AG09309 (cell line): ENCODE data around the gene MB.

Experiments used
- DNase-seq: peaks from one replicate; pipeline ENCODE4 v3.0.0-alpha.2; 2010; ENCODE audit warnings: low read depth
- H3K4me3 ChIP-seq: 2 replicates; pipeline ENCODE4 v1.5.1; 2011; ENCODE audit warnings: mild to moderate bottlenecking, low read depth, low read length, moderate library complexity; ENCODE audit not compliant: control insufficient read depth
- CTCF ChIP-seq: IDR thresholded peaks from 2 replicates; pipeline ENCODE4 v1.5.1; 2011; ENCODE audit warnings: mild to moderate bottlenecking, low read depth, low read length, inconsistent platforms; ENCODE audit not compliant: insufficient read depth, control insufficient read depth; ENCODE audit errors: missing control alignments

Gene MB

GRCh38 chr22:35593071-35593890 is 23.8 kb downstream of the MB start:
- TF ChIP-seq CTCF = no peak
- no peak for DNase-seq
- no peak overlapping the region for H3K4me3 ChIP-seq

DNA sequence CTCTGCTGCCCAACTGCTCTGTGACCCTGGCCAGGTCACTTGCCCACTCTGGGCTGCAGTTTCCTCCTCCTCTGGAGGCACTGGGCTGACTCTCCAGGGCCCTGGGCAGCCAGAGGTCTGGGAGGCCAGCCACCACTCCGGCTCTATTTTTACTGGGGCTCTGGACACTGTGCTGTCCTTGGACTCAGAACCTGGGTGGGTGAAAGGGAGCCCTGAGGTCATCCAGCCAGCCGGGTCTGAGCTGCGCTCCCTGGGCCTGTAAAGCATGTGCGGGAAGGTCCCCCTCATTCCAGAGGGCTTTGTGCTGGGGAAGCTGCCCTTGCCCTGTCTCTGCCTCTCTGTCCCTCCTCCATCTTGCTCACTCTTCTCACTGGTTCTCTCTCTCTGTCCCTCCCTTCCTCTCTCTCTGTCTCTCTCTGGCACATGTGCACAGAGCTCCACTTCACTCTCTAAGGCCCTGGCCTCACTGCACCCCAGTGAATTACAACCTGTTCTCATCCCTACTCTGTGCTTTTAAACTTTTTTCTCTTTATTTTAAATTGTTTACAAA is 24.6 kb downstream of the MB start:
- H3K4me3 ChIP-seq = no peak overlapping the region
- TF ChIP-seq CTCF = no peak
- no peak for DNase-seq

- no peak for DNase-seq
- TF ChIP-seq CTCF = no peak
- no peak overlapping the region for H3K4me3 ChIP-seq
These were observed 25.3 kb downstream of the MB start for GRCh38 chr22:35591714-35592417.

DNA sequence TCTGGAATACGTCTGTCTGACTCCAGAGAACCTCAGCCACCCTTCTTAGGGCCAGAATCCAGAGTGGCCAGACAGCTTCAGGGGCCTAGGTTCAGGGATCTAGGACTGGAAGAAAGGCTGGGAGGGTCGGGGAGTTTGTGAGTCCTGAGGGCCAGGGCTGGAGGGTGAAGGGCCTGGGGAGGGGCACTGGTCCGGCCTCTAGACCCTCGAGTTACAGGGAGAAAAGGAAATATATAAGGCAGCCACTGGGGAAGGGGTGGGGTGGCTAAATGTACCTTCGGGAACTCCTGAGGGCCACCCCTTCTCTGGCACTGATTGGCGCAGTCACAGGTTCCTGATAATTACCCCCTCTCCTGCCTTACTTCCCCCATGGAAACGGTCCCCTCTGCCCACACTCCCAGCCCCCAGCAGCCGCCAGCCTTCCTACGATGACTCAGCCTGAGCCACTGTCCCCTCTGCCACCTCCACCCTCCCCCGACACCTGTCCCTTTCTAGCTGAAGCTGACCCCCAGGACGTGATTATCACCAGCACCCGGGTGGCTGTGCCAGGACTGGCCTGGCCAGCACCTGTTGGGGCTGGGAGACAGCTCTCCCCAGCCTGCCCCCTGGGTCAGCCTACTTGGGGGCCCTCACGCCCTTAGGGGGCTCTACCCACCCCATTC is 26.4 kb downstream of the MB start:
- no peak for TF ChIP-seq CTCF
- no peak for DNase-seq
- H3K4me3 ChIP-seq = no peak overlapping the region

DNA sequence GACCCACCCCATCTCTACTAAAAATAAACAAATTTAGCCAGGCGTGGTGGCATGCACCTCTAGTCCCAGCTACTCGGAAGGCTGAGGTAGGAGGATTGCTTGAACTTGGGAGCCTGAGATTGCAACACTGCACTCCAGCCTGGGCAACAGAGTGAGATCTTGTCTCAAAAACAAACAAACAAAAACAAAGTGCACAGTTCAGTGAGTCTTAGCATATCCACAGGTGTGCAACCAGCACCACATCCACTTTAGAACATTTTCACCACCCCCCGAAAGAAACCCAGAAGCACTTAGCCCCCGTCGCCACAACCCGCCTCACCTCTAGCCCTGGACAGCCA is 27.4 kb downstream of the MB start:
- no peak overlapping the region for H3K4me3 ChIP-seq
- DNase-seq = no peak
- no peak for TF ChIP-seq CTCF

DNA sequence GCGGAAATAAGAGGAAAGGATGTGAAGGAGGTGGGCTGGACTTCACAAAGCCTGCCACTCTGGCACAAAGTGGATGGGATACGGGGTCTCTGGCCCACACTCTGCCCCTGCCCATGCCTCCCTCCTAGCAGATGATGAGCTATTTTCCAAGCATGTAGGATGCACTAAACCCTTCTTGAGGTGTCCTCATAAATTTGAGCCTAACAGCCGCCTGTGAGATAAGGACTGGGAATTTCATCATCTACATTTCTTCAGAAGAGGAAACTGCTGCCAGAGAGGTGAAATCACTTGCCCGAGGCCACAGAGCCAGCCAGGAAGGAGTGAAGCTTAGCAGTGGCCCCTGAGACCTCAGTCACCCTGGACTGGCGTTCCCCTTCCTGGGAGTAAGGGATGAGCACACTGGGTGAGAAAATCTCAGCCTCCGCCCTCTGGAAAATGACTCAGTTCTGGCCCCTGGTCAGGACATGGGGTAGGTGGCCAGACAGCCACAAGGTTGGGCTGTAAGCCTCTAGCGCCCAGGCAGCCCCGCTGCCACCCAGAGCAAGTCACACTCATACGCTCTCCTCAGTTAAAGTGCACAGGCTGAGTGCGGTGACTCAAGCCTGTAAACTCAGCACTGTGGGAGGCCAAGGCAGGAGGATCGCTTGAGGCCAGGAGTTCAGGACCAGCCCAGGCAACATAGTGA is 27.9 kb downstream of the MB start:
- peak; percentile 90 for DNase-seq
- no peak overlapping the region for H3K4me3 ChIP-seq
- peak; percentile 14 for TF ChIP-seq CTCF
